OCI-M2 (cell line): ENCODE data around the gene POLN.
"Not testable (repeated sequence)": the region's sequence is repeated elsewhere in the genome, so short reads cannot be mapped to it uniquely, and the experiment has no call there.

Source experiments
- DNase-seq: peaks from one replicate; lab custom pipeline; 2025; ENCODE audit not compliant: unreplicated experiment; lab: John Stamatoyannopoulos, UW

Gene POLN

GRCh38 chr4:2275546-2276251, 33.8 kb upstream of the POLN start:
- no peak for DNase-seq

DNA sequence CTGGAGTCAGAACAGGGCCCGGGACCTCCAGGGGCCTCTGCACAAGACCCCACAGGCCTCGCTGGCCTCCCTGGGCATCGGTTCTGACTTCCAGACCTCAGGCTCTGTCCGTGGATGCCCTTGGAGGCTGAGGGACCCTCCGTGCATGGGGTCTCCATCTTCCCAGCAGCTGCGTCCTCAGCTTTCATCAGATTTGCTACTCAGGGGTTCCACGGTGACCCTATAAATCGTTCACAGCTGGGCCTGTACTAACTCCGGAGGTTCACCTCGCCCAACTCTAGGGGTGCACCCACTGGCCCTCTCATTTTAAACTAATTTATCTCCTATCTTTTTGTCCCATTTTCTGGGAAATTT, 33.1 kb upstream of the POLN start:
- not testable (repeated sequence) for DNase-seq

DNA sequence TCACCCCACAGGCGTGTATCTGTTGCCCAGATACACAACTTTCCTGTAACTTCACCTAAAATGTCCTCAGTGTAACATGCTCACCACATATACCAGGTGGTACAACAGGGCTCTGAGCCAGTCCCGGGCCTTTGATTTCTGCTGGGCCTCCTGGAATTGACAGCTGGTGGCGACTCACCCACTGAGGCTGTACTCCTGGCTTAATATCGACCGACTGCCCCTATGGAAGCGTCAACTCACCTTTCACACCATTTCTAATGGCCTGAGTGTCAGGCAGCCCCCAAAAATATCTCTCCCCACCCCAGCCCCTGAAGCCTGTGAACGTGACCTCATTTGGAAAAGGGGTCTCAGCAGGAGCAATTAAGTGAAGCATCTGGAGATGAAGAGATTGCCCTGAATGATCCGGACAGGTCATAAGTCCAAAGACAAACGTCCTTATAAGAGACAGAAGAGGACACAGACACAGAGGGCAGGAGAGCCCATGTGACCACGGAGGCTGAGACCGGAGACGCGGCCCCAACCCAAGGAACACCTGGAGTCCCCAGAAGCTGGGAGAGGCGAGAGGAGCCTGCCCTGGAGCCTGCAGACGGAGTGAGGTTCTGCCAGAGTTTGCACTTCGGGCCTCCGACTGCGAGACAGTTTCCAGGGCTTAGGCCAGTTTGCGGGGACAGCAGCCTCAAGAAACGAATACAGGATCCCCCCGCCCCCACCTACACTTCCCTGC, 32.6 kb upstream of the POLN start:
- no peak for DNase-seq

- DNase-seq, result no peak
Observed at GRCh38 chr4:2273657-2274319, 31.9 kb upstream of the POLN start.

- DNase-seq, result no peak
Observed at GRCh38 chr4:2273221-2273620, 31.3 kb upstream of the POLN start.

GRCh38 chr4:2272828-2273120, 30.9 kb upstream of the POLN start:
- no peak for DNase-seq

- no peak for DNase-seq
Observed at GRCh38 chr4:2272026-2272827, 30.3 kb upstream of the POLN start.

GRCh38 chr4:2271279-2272025, 29.5 kb upstream of the POLN start:
- DNase-seq, result no peak

GRCh38 chr4:2270341-2271165, 28.6 kb upstream of the POLN start:
- no peak for DNase-seq

GRCh38 chr4:2269618-2270163, 27.8 kb upstream of the POLN start:
- DNase-seq, result no peak

DNA sequence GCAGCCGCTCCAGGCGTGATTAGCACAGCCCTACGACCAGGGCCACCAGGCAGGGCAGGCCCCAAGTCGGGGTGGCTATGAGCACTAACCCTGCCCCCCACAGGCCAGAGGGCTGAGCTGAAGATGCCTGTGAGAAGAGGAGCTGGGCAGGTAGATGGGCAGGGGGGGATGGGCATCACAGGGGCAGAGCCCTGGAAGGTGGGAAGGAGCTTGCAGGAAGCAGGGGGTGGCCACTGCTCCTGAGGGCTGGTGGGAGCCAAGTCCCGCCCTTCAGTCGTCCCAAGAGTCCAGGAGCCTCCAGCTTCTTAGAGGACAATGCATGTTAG, 27.2 kb upstream of the POLN start:
- DNase-seq, result no peak

- no peak for DNase-seq
Observed at GRCh38 chr4:2268357-2269205, 26.7 kb upstream of the POLN start.

GRCh38 chr4:2267841-2268240, 25.9 kb upstream of the POLN start:
- no peak for DNase-seq

DNA sequence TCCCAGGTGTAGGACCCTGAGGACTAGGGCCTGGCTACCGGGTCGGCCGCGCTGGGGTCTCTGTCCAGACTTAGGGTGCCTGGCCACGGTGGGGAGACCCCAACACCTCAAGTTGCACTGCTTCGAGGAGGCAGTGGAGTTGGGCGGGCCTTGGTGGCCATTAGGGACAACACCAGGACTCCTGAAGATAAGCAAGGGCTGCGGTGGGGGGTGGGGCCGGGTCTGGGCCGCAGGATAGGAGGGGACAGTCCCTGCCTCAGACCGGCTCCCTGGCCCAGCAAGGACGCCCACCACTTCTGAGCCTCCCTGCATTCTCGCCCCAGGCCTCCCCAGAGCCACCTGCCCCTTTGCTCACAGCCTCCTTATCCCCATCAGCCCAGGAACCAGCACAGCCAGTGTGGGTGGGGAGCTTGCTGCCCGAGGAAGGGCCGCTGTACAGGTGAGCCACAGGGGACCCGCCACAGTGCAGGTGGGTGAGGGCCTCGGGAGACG, 25.4 kb upstream of the POLN start:
- DNase-seq, result no peak

DNA sequence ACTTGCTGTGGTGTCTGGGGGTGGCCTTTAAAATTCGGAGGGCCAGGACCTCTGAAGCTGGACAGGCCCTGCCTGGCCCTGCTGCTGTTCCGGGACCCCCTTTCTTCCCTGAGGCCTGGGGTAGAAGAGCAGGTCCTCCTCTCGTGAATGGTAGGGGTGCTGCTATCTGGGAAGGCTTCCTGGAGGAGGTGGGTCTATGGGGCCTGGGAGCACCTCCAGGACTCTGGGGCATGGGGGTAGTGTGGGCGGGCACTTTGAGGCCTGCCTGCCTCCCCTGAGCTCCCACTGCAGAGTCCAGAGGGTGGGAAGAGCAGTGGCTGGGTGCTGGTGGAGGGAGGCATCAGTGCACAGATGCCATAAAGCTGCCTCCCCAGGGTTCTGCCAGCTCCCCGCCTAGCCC, 24.9 kb upstream of the POLN start:
- DNase-seq, result no peak

GRCh38 chr4:2266181-2266580, 24.3 kb upstream of the POLN start:
- DNase-seq, result no peak

DNA sequence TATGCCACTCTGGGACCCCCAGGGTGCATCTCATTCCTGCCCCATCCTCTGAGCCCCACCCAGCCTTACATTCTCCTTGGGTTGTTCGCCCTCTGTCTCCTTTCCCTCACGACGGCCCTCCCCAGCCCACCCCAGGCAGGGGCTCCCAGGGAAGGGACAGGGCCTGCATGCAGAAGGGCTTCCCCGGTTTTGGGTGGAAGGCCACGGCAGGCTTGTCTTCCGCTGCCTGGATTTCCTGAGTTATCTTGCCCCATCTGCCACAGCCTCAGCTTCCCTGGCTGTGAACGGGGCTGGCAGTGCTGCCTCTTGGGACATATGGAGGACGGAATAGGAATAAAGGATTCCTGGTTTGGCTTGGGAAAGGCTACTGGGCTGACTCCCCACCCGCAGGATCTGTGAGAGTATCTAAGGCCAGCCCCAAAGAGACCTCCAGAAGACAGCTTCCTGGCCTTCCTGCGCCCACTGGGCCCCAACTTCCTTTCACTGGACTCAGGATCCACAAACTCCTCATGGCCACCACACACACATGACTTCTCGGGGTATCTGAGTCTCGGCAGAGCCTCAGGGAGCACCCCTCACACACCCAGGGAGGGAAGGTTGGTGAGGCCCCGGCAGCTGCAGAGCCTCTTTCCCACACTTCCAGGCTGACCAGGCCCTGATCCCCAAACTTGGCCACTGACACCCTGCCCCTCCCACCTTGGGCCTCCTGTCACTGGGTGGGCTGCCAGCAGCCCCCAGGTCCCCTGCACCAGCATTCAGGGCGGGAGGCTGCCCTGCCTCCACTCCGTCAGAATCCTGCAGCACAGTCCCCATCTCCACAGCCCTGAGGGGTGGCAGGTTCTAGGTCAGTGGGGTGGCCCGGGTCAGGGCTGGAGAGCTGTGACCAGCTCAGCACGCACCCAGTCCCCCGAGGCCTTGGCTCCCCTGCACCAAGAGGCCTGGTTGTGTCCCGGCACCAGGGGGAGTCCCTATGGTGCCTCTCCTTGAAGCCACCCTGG, 23.5 kb upstream of the POLN start:
- DNase-seq, result no peak
